G401 (cell line): ENCODE measurements around the gene ZNF346. TPM values are rescaled to one million over a fixed set of nuclear protein-coding genes. Genes with fewer than 3 reads are reported as not detected.

ENCODE experiments used
- DNase-seq: peaks from one replicate; pipeline ENCODE4 v3.0.0-alpha.2; 2015; ENCODE audit warnings: low spot score
- in situ Hi-C: cut with HindIII; loops from 2 replicates; pipeline ENCODE4 v1.10.0; 2016; ENCODE audit warnings: low sequenced_read_pairs, mixed read lengths
- total RNA-seq: library from RNA; depleted of rRNA; stranded (reverse); fragments of >200 nt; shearing (Covaris generic); gene quantifications from 2 replicates; pipeline ENCODE4 v1.2.3, GENCODE V29; 2014

Gene ZNF346
- total RNA-seq, 1 experiment from 2014 or later = 27.5 TPM

DNA sequence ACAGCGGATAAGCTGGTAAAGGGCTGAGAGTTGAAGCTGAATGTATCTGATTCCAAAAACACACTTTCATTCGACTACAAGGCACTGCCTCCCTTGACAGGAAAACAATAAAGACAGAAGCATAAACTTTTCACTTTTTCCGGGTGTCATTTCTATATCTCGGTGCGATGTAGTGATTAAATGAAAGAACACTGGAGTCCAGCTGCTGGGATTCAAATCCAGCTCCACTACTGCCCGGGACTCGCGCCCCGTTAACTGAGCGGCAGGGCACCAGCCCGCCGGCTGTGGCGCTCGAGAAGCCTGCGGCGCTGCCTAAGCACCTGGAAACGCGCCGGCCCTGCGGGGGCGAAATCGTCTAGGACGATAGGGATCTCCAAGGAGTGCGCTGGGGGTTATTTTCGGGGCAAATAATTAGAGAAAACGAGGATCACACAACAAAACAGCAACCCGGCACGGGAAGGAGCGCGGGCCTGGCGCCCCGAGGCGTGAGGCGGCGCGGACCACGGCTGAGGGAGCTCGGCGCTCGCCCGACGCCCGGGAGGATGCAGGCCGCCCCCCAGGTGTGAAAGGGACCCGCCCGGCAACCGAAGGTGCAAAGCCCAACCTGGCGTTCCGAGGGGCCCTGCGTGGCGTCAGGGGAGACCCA lies 16.8 kb upstream of the ZNF346 start:
- DNase-seq = peak; percentile 65
- in situ Hi-C loops = no loop called here

DNA sequence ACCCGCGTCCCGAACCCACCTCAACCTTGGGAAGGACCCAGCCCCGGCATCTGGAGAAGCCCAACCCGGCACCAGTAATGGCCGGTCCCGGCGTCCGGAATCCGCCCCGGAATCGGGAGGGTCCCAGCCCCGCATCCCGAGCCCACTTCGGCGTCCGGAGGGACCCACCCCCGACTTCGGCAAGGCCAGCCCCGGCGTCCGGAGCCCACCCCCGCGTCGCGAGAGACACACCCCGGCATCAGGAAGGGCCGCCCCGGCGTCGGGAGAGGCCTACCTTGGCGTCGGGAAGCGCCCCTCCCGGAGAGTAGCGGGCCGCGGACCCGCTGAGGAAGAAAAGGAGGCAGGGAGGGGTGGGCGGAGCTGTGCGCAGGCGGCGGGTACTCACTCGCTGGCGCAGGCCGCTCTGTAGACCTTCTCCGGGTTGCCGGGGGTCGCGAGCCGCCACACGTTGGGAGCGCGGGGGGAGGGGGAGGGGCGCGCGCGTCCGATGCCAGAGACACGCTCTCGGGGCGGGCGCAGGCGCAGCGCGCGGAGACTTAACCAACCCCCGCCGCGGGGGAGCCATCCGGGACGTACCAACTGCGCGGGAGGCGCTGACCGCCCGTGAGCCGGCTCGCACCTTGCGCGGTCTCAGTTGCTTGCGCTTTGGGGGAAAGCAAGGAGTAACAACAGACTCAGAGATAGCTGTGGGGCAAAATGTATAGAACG lies 16.1 kb upstream of the ZNF346 start, which contains the start of gene UIMC1:
Gene UIMC1, minus strand, starts transcription at position 515 of the 708 bp plus-strand sequence. CDS start 24,164 bp downstream, outside the sequence.
- in situ Hi-C loops = no loop called here
- DNase-seq = peak; percentile 87

DNA sequence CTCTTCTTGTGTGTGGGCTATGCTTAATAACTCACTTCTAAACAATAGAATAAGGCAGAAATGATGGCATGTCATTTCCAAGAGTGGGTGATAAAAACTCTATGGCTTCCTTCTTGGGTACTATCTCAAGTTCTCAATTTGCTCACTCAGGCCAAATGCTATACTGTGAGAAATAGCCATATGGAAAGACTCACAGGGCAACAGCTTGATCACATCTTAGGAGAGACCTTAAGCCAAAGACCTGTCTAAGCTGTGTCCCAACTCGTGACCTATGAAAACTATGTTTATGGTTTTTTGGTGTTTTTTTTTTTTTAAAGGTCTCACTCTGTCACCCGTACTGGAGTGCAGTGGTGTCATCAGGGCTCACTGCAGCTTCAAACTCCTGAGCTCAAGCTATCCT lies 13.8 kb upstream of the ZNF346 start:
- no peak for DNase-seq
- in situ Hi-C loops = no loop called here

DNA sequence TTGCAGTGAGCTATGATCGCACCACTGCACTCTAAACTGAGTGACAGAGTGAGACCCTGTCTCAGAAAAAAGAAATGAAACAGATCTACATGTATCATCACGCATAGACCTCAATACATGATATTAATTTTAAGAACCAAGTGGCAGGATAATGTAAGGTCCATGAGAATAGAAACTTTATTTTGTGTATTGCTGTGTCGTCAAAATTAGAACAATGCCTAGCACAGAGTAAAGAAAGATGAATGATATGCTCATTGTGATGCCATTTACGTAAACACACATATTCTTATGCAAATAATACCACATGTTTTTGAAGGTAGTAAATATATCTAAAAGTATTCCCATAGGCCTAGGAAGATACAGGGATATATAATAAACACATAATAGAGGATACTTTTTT lies 12.3 kb upstream of the ZNF346 start:
- in situ Hi-C loops = no loop called here

DNA sequence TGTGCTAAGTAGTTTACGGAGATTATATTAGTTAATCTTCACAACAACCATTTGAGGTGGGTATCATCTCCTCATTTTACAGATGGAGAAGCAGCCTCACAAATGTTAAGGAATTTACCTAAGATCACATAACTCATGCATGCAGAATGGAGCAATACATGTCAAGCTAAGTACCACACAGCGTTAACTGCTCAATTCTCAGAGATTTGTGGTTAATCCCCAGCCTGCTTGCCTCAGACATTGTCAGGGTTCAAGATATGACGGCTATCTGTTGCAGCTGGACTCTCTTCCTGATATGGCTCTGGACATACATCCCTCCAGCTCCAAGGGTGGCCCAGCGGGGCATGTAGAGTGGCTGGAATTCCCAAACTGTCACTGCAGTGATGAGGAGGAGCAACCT lies 7.3 kb upstream of the ZNF346 start:
- DNase-seq = no peak
- in situ Hi-C loops = no loop called here

More for the DNA sequence above, 12.3 kb upstream of the ZNF346 start:
- no peak for DNase-seq

DNA sequence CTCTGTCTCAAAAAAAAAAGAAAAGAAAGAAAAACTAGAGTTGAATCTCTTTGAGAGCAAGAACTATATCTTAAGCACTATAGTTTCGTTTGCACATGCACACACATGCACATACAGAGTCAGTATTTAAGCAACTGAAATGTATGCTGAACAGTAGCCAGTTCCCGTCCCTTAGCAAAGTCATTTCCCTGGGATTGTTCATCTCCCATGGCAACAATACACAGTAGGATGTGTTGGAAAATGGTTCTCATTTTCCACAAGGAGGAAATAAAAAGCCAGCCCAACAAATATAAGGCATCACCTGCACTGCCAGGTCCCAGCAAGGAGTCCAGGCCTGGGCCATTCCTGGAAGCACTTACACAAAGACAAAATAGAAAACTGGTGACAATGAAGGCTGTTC lies 4.2 kb upstream of the ZNF346 start:
- in situ Hi-C loops = no loop called here
- DNase-seq = no peak

DNA sequence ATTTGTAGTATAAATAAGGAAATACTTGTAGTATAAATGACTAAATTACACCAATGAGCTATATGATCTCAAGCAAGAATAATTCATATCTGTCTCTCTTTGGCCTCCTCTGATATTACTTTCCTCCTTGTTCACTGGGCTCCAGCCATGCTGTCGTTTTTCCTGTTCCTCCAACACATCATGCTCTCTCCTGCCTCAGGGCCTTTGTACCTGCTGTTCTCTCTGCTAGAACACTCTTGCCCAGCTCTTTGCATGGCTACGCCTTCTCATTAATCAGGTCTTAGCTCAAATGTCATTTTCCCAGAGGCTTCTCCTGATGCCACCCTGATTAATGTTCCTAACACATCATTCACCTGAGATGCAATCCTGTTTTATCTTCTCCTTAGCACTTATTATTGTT lies 2.5 kb upstream of the ZNF346 start:
- in situ Hi-C loops = no loop called here
- DNase-seq = no peak

DNA sequence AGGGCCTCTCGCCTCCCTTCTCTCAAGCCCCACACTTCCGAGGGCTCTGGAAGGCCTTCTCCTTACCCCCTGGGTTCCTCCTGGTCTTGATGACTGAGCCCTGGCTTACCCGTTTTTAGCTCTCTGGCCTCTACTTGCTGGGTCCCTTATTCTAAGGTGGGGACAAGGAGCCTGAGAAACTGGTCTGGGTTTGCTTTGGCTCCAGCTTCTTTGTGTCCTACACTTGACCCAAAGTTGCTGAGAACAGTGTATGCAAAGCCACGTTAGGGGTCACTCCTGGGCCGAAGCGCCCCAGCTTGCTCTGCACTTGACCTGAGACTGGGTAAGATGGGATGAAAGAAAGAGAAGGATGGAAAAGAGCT lies 788 bp downstream of the ZNF346 start:
- DNase-seq = peak; percentile 35

DNA sequence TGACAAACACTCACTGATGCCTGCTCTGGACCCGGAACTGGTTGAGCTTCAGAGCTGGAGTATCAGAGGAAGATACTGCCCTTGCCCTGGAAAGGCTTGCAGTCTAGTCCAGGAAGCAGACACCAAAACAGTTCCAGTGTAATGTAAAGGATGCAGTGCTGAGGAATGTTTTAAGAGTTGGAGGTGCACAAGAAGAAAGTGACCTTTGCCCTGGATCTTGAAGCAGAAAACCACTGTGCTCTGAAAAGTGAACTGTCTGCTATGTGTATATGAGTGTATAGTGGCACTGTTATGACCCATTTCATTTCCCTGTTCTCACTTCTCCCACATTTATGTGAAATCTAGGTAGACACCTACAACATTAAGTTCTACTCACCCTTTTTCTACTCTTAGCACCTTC lies 2.1 kb downstream of the ZNF346 start:
- no peak for DNase-seq
- in situ Hi-C loops = no loop called here

More for the DNA sequence above, 788 bp downstream of the ZNF346 start:
- in situ Hi-C loops = no loop called here

DNA sequence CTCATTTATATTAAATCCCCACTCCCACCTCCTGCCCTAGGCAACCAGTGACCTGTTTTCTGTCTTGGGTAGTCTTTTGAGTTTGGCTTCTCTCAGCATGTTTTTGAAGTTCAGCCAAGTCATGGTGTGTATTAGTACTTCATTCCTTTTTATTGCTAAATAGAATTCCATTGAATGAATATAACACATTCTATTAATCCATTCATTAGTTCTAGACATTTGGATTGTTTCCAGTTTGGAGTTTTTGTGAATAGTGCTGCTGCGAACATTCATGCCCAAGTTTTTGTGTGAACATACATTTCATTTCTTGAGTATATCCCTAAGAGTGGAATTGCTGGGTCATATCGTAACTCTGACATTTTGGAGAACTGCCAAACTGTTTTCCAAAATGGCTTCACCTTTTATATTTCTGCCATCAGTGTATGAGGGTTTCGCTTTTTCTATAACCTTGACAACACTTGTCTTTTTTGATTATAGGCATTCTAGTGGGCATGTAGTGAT lies 2.7 kb downstream of the ZNF346 start:
- in situ Hi-C loops = no loop called here
- peak; percentile 21 for DNase-seq

DNA sequence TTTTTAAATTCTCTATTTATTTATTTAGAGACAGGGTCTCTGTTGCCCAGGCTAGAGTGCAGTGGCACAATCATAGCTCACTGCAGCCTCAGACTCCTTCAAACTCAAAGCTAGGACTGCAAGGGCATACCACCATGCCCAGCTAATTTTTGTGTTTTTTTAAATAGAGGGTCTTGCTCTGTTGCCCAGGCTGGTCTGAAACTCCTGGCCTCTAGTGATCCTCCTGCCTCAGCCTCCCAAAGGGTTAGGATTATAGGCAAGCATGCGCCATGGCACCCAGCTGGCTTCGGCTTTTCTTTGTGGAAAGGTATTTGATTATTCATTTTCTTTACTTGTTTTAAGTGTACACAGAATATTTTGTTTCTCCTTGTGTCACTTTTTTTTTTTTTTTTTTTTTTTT lies 5.2 kb downstream of the ZNF346 start:
- no peak for DNase-seq
- in situ Hi-C loops = no loop called here

DNA sequence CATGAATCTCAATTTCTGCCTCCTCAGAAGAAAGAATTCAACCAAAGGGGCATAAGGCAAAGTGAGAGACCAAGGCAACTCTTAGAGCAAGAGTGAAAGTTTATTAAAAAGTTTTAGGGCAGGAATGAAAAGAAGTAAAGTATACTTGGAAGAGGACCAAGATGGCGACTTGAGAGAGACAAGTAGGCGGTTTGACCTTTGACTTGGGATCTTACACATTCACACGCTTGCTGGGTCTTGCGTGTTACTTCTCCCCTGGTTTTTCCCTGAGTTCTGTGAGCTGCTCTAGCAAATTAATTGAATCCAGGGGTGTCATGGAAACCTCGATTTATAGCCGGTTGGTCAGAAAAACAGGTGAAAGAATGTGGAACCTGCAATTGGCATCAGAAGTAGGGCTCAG lies 7.0 kb downstream of the ZNF346 start:
- in situ Hi-C loops = no loop called here
- DNase-seq = no peak

DNA sequence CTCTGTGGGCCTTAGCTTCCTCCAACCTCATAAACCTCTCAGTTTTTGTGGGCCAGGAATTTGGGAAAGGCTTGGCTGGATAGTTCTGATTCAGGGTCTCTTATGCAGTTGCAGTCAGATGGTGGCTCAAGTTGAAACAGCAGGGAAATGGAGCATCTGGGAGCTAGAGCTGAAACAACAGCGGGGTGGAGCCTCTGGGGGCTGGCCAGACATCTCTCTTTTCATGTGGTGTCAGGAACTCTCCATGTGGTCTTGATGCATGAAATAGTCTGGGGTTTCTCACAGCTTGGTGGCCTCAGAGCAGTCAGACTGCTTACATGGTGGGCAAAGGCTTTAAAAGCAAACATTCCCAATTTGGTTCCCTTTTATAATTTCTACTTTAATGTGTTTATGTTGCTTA lies 13.5 kb downstream of the ZNF346 start:
- in situ Hi-C loops = no loop called here
- DNase-seq = no peak

DNA sequence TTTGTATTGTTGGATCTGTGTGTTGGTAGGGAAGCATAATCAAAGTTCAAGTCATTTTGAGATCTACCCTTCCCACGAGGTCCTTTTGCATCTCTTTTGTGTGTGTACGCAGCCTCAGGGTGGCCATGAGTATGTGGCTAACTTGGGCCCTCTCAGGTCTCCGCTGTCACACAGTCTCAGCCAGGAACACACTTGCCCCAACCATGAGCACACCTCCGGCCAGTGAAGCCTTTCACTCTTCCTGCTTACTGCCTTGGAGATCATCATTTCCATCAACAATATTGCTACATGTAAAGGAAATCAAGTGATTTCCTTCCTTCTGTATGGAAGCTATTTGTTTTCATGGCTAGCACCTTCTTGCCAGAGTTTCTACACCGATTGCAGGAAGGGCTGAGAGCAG lies 13.9 kb downstream of the ZNF346 start:
- no peak for DNase-seq
- in situ Hi-C loops = no loop called here

DNA sequence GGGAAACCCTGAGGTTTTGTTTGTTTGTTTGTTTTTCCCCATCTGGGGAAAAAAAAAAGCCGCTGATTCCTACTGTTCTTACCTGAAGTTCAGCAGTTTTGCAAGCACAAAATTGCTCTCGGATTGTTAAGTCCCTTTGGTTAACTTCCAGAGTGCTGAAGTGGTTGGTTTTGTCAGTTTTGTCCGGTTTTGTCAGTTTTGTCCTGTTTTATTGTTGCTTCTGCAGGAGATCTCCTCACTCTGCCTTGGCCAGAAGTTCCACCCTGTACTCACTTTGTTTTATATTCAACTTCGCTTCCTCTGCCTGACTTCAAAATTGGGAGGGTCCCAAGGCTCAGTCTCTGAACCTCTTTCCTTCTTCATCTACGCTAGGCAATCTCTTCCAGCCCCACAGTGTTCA lies 14.4 kb downstream of the ZNF346 start:
- in situ Hi-C loops = no loop called here
- no peak for DNase-seq

DNA sequence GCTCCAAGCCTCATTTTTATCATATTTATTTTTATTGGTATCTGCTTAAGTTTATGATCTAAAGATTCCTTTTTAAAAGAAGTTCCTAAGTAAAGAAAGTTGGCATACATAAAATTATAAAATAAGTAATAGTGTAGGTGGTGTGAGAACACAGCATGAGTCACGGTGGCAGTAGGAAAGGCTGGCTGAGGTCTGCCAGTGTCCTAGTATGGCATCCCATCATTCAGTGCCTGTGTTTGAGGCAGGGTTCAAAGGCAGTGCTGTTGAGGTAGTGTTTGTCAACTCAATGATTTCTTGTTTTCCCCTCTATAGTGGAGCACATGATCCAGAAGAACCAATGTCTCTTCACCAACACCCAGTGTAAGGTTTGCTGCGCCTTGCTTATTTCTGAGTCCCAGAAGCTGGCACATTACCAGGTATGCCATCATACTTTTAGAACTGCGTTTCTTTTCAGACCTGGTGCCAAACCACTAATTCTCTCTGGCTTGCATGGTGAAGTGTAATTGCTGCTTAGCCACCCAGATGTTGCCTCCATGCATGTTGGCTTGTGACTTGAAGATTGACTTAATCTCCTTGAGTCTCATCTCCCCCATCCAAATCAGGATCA lies 18.4 kb downstream of the ZNF346 start:
- in situ Hi-C loops = no loop called here
- DNase-seq = no peak

DNA sequence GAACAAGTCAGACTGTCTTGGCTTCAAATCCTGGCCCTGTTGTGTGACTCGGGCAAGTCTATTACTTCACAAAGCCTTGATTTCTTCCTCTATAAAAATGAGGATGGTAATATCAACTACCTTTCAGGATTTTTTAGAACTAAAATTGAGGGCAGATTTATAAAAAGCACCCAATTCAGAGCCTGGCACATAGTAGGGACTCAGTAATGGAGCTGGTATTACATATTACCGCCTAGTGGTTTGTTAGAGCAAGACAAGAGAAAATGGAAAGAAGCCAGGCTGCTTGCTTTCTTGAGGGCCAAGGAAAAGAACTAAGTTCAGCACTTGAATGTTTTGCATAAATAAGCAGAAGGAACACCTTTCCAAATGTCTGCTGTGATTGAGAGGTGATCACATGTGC lies 19.4 kb downstream of the ZNF346 start:
- in situ Hi-C loops = no loop called here
- DNase-seq = no peak

DNA sequence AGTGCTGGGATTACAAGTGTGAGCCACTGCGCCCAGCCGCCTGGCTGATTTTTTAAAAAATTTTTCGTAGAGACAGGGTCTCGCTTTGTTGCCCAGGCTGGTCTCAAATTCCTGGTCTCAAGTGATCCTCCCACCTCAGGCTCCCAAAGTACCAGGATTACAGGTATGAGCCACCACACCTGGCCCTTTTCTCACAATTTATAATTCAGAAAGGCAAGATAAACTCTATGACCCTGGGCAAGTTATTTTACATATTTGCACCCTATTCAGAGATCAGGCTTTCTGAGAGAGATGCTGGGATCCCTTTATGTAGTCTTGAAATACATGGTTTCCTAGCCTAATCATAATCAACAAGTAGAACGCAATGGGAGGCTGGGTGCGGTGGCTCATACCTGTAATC lies 20.6 kb downstream of the ZNF346 start:
- no peak for DNase-seq

DNA sequence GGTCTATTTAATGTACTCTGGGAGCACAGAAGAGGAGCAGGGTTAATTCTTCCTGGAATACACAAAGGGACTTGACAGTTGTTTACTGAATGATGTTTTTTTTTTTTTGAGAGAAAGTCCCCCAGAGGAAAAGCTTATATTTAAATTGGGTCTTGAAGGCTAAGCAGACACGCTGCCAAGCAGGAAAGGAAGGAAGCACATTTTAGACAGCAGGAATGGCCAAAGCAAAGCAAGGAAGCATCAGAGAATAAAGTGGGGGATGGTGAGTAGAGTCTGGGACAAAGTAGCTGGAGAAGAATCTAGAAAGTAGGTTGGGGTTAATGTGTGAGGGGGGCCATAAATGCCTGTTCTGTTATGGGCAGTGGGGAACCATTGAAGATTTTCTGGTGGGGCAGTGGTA lies 21.5 kb downstream of the ZNF346 start:
- in situ Hi-C loops = no loop called here
- DNase-seq = no peak

More for the DNA sequence above, 20.6 kb downstream of the ZNF346 start:
- in situ Hi-C loops = no loop called here

DNA sequence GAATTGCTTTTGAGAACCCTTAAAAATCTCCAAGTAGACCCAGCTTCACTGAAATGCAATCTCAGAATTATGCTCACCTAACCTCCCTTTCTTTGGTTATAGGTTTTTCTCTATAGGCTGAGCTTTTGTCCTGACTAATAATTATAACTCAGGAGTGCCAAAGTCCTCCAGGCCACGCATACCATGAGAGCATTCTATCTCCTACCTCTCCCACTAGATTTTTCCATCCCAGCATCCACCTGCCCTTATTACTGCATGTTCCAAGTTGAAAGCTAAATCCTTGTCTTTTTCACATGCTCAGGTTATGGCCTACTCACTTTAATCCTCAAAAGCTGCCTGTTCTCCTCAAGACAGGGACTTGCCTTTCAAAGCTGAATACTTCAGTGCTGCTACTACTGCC lies 22.1 kb downstream of the ZNF346 start:
- no peak for DNase-seq
- in situ Hi-C loops = no loop called here
